ENCODE measurements around the gene SOS1.

Gene SOS1

GRCh38 chr2:38978296-38978903 is 142.5 kb downstream of the SOS1 start:
- no peak for TF ChIP-seq CTCF (IDR thresholded peaks at IDR 0.05; ENCODE audit: control insufficient read depth, extremely low read depth, insufficient read depth)
- DNase-seq (ENCODE audit: low read depth) = no peak
- H3K4me3 ChIP-seq (ENCODE audit: low read depth, low read length) = no peak overlapping the region

- TF ChIP-seq CTCF (IDR thresholded peaks at IDR 0.05; ENCODE audit: control insufficient read depth, extremely low read depth, insufficient read depth) = no peak
- no peak overlapping the region for H3K4me3 ChIP-seq (ENCODE audit: low read depth, low read length)
- DNase-seq (ENCODE audit: low read depth) = no peak
These were observed 143.8 kb downstream of the SOS1 start for GRCh38 chr2:38977047-38977446.

DNA sequence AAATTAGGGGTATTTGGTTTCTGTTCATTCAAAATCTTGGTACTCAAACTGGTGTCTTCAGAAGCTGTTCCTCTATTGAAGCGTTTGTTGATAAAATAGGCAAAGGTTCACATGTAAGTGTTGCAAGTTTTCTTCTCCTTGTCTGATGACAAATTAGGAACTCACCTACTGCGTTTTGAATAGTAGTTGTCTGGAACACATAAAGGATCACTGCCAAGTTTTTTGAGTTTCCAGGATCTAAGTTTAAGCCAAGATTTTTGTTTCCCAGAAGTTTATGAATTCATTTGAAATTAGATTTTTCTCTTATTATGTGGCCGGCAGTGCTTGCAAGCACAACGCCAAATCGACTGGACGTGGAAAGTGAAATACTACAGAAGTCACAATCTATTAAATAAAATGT is 145.8 kb downstream of the SOS1 start:
- no peak for DNase-seq (ENCODE audit: low read depth)
- no peak overlapping the region for H3K4me3 ChIP-seq (ENCODE audit: low read depth, low read length)
- TF ChIP-seq CTCF (IDR thresholded peaks at IDR 0.05; ENCODE audit: control insufficient read depth, extremely low read depth, insufficient read depth) = no peak

GRCh38 chr2:38973266-38973665 is 147.6 kb downstream of the SOS1 start:
- H3K4me3 ChIP-seq (ENCODE audit: low read depth, low read length) = no peak overlapping the region
- TF ChIP-seq CTCF (IDR thresholded peaks at IDR 0.05; ENCODE audit: control insufficient read depth, extremely low read depth, insufficient read depth) = no peak

DNA sequence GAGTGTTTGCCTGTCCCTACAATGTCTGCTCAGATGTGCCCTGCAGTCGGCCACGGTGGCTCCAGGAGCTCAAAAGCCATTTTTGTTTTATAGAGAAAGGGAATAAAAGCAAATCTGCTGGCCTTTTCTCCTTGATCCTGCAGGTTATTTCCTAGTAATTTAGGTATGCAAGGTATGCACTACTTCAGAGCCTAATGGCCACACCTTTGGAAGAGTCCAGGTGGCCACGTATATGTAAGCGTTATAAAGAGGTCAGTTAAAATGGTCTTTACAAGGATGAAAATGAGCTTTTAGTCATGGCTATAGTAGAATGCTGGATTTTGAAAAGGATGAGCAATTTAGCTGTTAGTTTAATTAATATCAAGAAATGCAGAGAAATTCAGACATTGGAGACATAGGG is 149.5 kb downstream of the SOS1 start:
- DNase-seq (ENCODE audit: low read depth) = no peak
- H3K4me3 ChIP-seq (ENCODE audit: low read depth, low read length) = no peak overlapping the region
- no peak for TF ChIP-seq CTCF (IDR thresholded peaks at IDR 0.05; ENCODE audit: control insufficient read depth, extremely low read depth, insufficient read depth)

More at GRCh38 chr2:38973266-38973665, 147.6 kb downstream of the SOS1 start:
- no peak for DNase-seq (ENCODE audit: low read depth)

DNA sequence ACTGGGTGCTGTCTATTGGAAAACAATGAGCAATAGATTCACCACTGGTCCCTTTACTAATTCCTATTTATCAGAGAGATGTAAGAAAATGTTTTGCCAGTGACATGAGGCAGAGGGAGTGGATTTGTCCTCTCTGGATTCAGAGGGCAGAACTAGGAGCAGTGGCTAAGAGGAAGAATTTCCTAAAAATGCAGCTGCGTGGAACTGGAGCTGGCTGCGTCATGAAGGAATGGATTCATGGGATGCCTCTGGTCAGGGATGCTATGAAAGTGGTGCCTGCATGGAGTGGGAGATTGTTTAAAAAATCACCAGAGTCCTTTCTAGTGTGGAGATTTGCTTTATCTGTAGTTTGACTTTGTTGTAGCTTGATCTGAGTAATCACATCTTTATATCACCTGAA is 152.8 kb downstream of the SOS1 start:
- no peak for DNase-seq (ENCODE audit: low read depth)
- no peak for TF ChIP-seq CTCF (IDR thresholded peaks at IDR 0.05; ENCODE audit: control insufficient read depth, extremely low read depth, insufficient read depth)

GRCh38 chr2:38966678-38967077 is 154.2 kb downstream of the SOS1 start:
- no peak overlapping the region for H3K4me3 ChIP-seq (ENCODE audit: low read depth, low read length)
- no peak for TF ChIP-seq CTCF (IDR thresholded peaks at IDR 0.05; ENCODE audit: control insufficient read depth, extremely low read depth, insufficient read depth)
- no peak for DNase-seq (ENCODE audit: low read depth)

More for the DNA sequence above, 152.8 kb downstream of the SOS1 start:
- H3K4me3 ChIP-seq (ENCODE audit: low read depth, low read length) = no peak overlapping the region

Measured in LNCaP clone FGC (cell line).